Endothelial cell (in vitro differentiated cells): ENCODE results near the gene ABHD17C. TPM values are rescaled to one million over a fixed set of nuclear protein-coding genes. Genes with fewer than 3 reads are reported as not detected.

Source experiments
- DNase-seq: peaks from one replicate; pipeline ENCODE4 v3.0.0; 2021; ENCODE audit warnings: low spot score
- H3K27ac Mint-ChIP-seq: one replicate; pipeline ENCODE4 v1.8.0; 2021; ENCODE audit warnings: mixed read lengths, inconsistent platforms; ENCODE audit not compliant: unreplicated experiment
- H3K27me3 Mint-ChIP-seq: one replicate; pipeline ENCODE4 v1.8.0; 2021; ENCODE audit warnings: mild to moderate bottlenecking, moderate library complexity, mixed read lengths, inconsistent platforms; ENCODE audit not compliant: unreplicated experiment
- H3K36me3 Mint-ChIP-seq: one replicate; pipeline ENCODE4 v1.8.0; 2021; ENCODE audit warnings: mild to moderate bottlenecking, low read depth, mixed read lengths, inconsistent platforms; ENCODE audit not compliant: unreplicated experiment
- H3K4me1 Mint-ChIP-seq: one replicate; pipeline ENCODE4 v1.8.0; 2021; ENCODE audit warnings: mild to moderate bottlenecking, mixed read lengths, inconsistent platforms; ENCODE audit not compliant: unreplicated experiment
- H3K4me3 Mint-ChIP-seq: one replicate; pipeline ENCODE4 v1.8.0; 2021; ENCODE audit warnings: mild to moderate bottlenecking, mixed read lengths, inconsistent platforms; ENCODE audit not compliant: unreplicated experiment
- H3K9me3 Mint-ChIP-seq: one replicate; pipeline ENCODE4 v1.8.0; 2021; ENCODE audit warnings: mixed read lengths, inconsistent platforms; ENCODE audit not compliant: unreplicated experiment
- CTCF ChIP-seq: fragments of 200-600 bp; sonication (generic); IDR thresholded peaks from one replicate; pipeline ENCODE4 v1.5.0; 2021; ENCODE audit warnings: antibody characterized with exemption; ENCODE audit not compliant: unreplicated experiment
- total RNA-seq: library from RNA; stranded (reverse); fragmentation: NEBNext Ultra II Directional; extraction: Animal tissue kit (Norgen Biotek cat#: 25700); gene quantifications from one replicate; pipeline ENCODE4 v1.2.1, GENCODE V29; 2021; ENCODE audit not compliant: unreplicated experiment

ABHD17C gene
- total RNA-seq, 1 donor from 2014 or later, result 3.3 TPM

DNA sequence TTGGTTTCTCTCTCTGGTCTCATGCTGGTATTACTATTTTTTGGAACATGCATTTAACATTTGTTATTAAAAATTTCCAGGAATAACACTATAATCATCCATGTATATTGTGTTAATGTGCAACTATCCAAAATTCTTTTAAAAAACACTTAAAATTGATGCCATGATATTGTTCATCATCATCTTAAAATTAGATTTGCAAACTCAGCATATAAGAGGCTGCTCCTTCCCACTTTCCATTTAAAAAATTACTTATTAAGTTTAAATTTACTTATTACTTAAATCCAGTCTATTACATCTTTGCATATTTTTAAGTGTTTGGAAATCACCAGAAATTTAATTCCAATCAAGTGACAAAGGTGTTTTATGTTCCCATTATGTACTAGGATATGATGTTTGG, 5.8 kb upstream of the ABHD17C start:
- H3K4me3 Mint-ChIP-seq, result no peak overlapping the region
- no peak for TF ChIP-seq CTCF
- DNase-seq, result no peak
- no peaks in the 10 kb centered on the region for H3K9me3 Mint-ChIP-seq
- H3K36me3 Mint-ChIP-seq, result no peaks in the 10 kb centered on the region
- H3K27me3 Mint-ChIP-seq, result no peaks in the 10 kb centered on the region
- H3K27ac Mint-ChIP-seq, result no peak overlapping the region
- peaks cover 2% of the 10 kb centered on the region for H3K4me1 Mint-ChIP-seq

GRCh38 chr15:80689716-80690115, 5.4 kb upstream of the ABHD17C start:
- no peak for TF ChIP-seq CTCF
- peaks cover 1% of the 10 kb centered on the region for H3K27me3 Mint-ChIP-seq
- H3K36me3 Mint-ChIP-seq, result no peaks in the 10 kb centered on the region
- DNase-seq, result no peak
- peaks cover 4% of the 10 kb centered on the region for H3K4me1 Mint-ChIP-seq
- H3K4me3 Mint-ChIP-seq, result no peak overlapping the region
- H3K27ac Mint-ChIP-seq, result no peak overlapping the region
- H3K9me3 Mint-ChIP-seq, result no peaks in the 10 kb centered on the region

- H3K27ac Mint-ChIP-seq, result no peak overlapping the region
- H3K36me3 Mint-ChIP-seq, result no peaks in the 10 kb centered on the region
- no peak for TF ChIP-seq CTCF
Measured at GRCh38 chr15:80691575-80691974, 3.5 kb upstream of the ABHD17C start.

DNA sequence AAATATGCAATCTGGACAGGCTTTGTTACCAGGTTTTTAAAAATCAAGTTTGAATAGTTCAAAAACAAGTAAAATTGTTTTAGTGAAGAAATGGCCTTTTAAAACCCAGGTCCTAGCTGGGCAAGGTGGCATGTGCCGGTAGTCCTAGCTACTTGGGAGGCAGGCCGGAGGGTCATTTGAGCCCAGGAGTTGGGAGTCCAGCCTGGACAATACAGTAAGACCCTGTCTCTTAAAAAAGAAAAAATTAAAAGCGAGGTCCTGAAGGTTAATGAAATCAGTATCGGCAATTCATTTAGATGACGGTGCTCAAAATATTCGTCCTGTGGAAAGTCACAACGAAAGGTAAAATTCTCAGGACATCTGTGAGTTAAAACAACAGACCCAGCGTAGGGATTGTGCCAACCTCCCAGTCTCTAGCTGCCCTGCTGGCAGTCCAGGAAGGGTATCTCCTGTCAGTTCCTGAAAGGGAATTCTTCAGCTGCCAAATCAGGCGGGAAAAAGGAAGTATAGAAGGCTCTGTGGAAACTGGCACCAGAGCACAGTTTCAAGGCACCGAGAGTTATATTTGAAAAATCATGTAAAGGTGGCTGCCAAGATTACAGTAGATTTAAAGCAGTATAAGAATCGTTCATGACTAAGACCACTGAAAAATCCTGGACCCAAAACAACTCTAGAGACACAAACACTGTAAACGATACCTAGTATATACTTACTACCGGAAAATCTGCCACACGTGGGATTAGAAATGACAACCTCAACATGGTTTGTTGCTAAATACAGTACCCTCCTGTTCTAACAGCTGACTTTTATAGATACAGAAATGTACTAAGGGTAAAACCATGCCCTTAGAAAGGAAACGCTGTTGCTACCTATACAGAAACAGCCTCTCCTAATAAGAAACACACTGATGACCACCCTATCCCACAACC, 1.2 kb upstream of the ABHD17C start:
- peak overlapping the region; percentile 94 for H3K4me3 Mint-ChIP-seq
- no peaks in the 10 kb centered on the region for H3K36me3 Mint-ChIP-seq
- H3K27ac Mint-ChIP-seq, result peak overlapping the region; percentile 52
- peaks cover 8% of the 10 kb centered on the region for H3K27me3 Mint-ChIP-seq
- H3K9me3 Mint-ChIP-seq, result no peaks in the 10 kb centered on the region
- H3K4me1 Mint-ChIP-seq, result peaks cover 14% of the 10 kb centered on the region
- no peak for DNase-seq
- no peak for TF ChIP-seq CTCF

More at GRCh38 chr15:80691575-80691974, 3.5 kb upstream of the ABHD17C start:
- H3K27me3 Mint-ChIP-seq, result peaks cover 7% of the 10 kb centered on the region
- DNase-seq, result no peak
- no peak overlapping the region for H3K4me3 Mint-ChIP-seq
- no peaks in the 10 kb centered on the region for H3K9me3 Mint-ChIP-seq
- peaks cover 9% of the 10 kb centered on the region for H3K4me1 Mint-ChIP-seq

GRCh38 chr15:80694611-80695098, 455 bp upstream of the ABHD17C start:
- H3K36me3 Mint-ChIP-seq, result no peaks in the 10 kb centered on the region
- peaks cover 14% of the 10 kb centered on the region for H3K4me1 Mint-ChIP-seq
- peak overlapping the region; percentile 94 for H3K4me3 Mint-ChIP-seq
- peaks cover 8% of the 10 kb centered on the region for H3K27me3 Mint-ChIP-seq
- H3K9me3 Mint-ChIP-seq, result no peaks in the 10 kb centered on the region
- TF ChIP-seq CTCF, result no peak
- DNase-seq, result peak; percentile 10
- H3K27ac Mint-ChIP-seq, result no peak overlapping the region
